HG02943 (cell line): ENCODE measurements around the gene RAMP2.
A peak's percentile ranks its signal among the peaks of the same experiment; 100 is the strongest.
"Not testable (repeated sequence)": the region's sequence is repeated elsewhere in the genome, so short reads cannot be mapped to it uniquely, and the experiment has no call there.

Experiments
- ATAC-seq: cut with Tn5 transposase; IDR thresholded peaks from one replicate; pipeline ENCODE4 v1.9.1; 2021; ENCODE audit warnings: mild to moderate bottlenecking, low read depth, moderate library complexity; ENCODE audit not compliant: unreplicated experiment

RAMP2 gene

DNA sequence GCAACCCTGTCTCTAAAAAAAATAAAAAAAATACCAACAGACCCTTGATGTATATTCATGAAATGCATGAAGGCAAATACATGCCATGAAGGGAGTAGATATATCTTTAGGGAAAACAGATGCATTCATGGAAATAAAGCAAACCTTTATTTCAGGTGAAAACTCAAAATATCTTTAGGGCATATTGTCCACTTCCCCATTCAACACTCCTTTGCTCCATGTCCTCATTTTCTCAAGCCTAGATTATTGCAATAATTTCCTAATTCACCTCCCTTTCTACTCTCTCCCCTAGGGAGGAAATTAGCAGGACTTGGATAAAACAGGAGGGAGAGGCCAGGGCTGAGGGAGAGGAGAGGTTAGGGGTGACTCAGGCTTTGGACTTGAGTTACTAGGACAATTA lies 6.5 kb downstream of the RAMP2 start:
- no peak for ATAC-seq

DNA sequence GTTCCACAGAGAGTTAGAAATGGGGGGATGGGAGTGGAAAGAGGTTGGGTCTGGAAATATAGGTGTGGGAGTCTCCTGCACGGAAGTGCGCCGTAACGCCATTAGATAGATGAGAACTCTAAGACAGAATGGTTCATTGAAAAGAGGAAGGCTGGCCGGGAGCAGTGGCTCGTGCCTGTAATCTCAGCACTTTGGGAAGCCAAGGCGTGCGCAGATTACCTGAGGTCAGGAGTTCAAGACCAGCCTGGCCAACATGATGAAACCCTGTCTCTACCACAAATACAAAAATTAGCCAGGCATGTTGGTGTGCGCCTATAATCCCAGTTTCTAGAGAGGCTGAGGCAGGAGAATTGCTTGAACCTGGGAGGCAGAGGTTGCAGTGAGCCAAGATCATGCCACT lies 7.0 kb downstream of the RAMP2 start:
- not testable (repeated sequence) for ATAC-seq

DNA sequence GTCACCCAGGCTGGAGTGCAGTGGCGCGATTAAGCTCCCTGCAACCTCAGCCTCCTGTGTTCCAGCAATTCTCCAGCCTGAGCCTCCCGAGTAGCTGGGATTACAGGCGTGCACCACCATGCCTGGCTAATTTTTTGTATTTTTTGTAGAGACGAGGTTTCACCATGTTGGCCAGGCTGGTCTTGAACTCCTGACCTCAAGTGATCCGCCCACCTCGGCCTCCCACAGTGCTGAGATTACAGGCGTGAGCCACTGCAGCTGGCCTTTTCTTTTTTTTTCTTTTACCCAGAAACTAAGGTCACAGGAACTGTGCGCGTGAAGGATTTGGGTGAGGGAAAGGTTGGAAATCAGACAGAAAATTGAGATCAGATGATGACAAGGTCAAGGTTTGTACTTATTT lies 8.9 kb downstream of the RAMP2 start:
- not testable (repeated sequence) for ATAC-seq

DNA sequence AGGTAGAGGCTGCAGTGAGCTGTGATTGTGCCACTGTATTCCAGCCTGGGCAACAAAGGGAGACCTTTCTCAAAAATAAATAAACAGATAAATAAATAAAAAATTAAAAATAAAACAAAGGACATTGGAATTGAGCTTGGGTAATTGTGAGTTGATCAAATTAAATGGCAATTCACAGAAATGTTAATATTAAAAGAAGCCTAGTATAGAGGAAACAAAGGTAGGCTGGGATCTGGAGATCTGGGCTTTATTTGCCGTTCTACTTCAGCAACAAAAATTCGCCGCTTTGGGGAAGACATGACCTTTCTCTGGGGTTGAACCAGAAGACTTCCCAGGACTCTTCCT lies 11.9 kb downstream of the RAMP2 start:
- no peak for ATAC-seq

DNA sequence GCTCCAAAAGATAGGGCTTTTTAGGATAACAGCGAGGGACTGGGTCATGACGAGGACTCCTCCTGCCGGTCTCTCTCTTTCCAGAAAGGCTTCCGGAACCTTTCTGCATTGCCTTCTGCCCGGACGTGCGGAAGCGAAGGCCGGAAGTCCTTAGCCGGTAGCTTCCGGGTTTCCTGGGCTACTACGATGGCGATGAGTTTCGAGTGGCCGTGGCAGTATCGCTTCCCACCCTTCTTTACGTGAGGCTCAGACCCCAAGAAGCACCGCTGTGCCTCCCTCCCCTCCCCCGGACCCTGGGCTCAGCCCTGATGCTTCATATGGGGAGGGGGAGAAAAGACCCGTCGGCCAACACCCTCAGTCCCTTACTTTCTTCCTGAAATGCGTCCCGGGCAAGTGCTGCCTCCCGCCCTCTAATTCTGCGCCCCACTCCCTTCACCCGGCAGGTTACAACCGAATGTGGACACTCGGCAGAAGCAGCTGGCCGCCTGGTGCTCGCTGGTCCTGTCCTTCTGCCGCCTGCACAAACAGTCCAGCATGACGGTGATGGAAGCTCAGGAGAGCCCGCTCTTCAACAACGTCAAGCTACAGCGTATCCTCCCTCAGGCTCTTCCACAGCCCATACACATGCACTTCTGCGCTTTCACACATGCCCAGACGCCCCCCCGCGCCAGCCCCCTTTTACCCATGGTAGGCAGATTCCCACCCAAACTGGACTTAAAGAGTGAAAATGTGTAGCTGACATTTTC lies 12.4 kb downstream of the RAMP2 start, which contains the start of gene VPS25:
VPS25 (plus strand) TSS at position 160 of the 746 bp plus-strand sequence; CDS start at position 187, 27 bp downstream.
- peak; percentile 85 for ATAC-seq

DNA sequence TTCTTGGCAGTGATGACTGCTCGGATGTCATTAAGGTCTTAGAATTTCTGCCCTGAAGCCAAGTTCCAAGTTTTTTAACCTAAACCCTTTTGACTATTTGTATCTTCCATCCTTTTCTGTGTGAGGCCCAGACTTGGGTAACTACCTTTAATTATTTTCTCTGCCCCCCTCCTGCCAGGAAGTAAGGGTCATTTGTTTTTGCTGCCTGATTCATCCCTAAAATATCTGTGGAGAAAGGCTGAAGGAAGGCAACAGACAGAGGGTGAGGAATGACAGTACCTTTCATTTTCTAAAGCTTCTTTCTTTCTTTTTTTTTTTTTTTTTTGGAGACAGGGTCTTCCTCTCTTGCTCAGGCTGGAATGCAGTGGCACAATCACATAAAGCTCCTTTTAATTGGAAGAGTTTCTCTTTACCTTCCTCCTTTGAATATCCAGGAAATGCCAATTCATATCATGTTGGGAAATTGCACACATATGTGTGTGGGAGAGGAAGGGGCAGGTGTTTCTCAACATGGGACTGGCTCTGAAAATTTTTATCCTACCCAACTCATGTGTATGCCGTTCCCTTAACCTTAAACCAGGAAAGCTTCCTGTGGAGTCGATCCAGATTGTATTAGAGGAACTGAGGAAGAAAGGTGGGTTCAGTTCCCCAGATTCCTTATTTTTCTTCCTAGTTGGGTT lies 13.2 kb downstream of the RAMP2 start:
- no peak for ATAC-seq

DNA sequence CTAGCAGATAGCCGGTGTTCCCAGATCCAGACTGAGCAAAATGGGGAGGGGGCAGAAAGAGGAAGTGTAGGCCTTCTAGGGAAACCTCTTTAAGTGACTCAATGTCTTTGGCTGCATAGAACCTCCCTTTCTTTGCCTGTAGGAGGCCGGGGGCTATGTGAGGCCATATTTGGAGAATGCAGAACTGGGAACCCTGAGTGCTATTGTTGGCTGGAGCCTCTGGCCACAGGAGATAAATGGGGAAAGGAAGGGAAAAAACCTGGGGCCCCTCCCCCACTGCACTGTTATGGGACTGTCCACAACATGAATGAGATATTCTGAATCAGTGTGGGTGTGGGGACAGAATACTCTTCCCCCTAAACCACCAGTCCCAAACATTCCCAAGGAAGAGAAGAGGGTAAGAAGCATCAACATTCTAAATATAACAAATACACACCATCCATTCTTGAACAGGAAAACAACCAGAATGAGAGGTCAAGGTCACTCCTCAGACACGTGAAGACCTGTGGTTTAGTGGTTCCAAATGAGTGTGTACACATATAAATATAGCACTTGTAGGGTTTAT lies 14.6 kb downstream of the RAMP2 start:
- no peak for ATAC-seq

DNA sequence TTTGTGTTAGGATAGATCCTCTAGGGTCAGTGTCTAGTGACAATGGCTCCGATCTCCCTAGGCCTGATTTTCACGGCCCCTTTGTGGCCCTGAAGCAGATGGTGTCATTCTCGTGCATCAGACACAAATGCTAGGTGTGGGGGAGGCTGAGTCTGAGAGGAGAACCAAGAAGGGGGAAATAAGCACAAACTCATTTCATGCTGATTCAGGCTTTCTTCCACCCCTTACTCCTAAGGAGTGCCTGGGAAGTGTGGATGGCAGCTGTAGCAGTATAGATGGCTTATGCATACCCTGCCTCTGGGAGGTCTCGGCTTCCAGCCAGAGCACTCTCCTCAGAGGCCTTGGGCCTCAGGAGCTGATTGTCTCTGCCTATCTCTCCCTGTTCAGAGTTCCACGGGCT lies 17.5 kb downstream of the RAMP2 start:
- ATAC-seq = no peak

DNA sequence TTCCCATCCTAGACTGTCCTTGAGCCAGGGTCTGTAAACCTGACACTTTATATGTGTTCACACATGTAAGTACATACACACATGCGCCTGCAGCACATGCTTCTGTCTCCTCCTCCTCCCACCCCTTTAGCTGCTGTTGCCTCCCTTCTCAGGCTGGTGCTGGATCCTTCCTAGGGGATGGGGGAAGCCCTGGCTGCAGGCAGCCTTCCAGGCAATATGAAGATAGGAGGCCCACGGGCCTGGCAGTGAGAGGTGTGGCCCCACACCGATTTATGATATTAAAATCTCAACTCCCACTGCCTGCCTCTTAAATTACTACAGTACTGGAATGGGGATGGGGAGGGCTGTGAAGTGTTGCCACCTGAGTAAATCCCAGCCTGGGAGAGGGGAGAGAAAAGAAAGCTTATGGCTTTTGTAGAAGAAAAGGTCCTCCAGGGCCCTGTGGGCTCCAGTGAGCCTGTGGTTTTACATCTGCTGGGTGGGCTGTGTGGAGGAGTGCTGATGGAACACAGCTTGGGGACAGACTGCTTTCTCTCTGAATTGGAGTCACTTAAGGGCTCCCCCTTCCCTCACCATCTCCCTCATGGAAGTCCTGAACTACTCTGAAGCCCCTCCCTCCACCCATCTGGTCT lies 18.4 kb downstream of the RAMP2 start:
- no peak for ATAC-seq

DNA sequence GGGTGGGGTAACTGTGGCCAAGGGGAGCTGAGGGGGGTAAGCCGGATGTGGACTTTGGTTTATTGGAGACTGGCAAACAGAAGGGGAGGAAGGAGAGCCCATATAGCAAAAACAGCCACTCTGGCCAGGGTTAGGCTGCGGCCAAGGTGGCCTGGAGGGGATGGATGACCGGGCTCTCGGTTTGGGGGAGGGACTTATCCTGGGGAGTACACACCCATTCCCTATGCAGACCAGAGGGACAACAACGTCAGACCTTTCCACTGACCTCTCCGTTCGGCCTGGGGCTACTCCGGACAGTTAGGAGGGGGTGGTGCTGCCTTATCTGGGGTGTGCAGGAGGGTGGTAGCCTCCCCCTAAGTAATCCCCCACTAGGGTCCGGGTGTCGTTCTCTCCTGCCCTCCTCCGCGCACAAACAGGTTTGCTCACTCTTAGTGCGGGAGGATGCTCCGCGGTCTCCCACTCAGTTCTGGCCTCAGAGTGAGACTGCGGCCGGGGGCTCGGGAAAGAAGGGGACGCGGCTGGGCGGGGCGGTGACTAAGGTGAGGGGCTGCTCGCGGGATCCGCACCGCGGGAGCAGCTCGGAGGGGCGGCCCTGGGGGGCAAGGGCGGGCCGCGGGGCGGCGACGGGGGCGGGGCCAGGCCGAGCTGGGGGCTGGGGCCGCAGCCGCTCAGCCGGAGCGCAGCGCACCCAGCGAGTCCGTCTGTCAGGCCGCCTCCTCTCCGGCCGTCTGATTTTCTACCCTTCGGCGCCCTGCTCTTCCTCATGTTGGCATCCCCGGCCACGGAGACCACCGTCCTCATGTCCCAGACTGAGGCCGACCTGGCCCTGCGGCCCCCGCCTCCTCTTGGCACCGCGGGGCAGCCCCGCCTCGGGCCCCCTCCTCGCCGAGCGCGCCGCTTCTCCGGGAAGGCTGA lies 19.2 kb downstream of the RAMP2 start, which contains the start of gene WNK4:
WNK4 (plus strand) TSS at position 675 of the 915 bp plus-strand sequence; CDS start at position 764, 89 bp downstream.
- no peak for ATAC-seq

DNA sequence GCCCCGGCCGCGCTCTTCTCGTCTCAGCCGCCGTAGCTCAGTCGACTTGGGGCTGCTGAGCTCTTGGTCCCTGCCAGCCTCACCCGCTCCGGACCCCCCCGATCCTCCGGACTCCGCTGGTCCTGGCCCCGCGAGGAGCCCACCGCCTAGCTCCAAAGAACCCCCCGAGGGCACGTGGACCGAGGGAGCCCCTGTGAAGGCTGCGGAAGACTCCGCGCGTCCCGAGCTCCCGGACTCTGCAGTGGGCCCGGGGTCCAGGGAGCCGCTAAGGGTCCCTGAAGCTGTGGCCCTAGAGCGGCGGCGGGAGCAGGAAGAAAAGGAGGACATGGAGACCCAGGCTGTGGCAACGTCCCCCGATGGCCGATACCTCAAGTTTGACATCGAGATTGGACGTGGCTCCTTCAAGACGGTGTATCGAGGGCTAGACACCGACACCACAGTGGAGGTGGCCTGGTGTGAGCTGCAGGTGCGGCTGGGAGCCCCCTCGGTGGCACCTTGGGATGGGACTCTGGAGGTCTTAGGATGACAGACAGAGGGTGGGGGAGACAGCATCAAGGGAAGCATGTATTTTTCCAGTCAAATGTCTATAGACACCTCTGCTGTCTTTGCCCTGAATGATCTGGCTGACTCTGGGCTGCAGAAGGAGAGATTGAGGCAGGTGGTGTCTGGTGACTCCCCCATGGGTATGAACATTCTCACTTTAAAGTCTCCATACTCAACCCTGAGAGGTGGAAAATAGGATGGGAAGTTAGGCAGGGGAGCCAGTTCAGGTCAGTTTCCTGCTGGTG lies 20.0 kb downstream of the RAMP2 start:
- ATAC-seq = no peak

DNA sequence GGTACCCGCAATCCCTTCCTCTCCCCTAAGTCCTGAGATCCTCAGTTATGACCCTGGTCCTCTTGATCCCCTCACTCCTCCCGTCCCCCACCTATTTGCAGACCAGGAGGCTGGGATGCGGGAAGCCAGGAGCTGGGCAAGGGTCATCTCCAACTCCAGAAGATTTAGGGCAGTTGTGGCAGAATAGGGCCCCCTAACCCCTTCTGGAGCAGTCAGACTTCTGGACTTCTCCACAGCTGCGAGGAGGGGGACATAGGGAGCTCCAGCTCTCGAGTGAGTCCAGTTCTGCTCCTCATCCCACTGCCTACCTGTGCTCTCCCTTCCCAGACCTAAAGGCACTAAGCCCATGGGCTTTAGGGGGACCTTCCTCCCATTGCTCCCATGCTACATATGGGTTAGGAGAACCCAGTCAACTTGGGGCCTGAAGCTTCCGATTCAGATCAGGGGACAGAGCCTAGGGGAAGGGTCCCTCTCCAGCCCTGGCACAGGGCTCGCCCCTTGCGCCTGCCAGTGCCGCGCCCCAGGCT lies 20.7 kb downstream of the RAMP2 start:
- no peak for ATAC-seq

DNA sequence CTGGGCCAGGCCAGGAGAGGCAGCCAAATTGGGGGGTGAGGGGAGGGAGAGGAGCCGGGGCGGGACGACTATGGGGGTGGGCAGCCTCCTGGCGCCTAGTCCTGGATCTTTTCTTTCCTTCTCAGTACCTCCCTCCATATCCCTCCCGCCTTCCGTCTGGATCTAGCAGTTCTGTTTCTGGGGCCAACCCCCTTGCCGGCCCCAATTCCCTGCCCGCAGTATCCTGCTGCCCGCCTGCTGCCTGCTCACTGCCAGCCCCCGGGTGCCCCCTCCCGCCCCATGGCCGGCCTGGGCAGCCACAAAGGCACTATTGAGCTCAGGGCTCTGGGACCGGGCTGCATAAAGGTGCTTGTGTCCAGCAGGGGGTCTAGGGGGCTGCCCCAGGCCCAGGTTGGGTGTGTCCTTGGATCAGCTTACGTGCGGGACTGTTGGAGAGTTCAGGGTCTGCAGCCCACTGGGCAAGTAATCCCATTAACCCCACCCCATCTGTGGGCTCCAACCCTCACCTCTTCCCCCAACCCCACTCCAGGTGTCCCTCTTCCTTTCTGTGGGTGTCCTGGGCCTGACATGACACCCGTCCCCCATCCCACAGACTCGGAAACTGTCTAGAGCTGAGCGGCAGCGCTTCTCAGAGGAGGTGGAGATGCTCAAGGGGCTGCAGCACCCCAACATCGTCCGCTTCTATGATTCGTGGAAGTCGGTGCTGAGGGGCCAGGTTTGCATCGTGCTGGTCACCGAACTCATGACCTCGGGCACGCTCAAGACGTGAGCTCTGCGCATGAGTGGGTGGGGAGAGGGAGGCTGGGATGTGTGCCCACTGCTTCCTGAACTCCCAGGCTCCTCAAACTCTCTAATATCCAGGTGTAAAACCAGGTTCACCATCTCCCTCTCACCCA lies 21.4 kb downstream of the RAMP2 start:
- no peak for ATAC-seq

DNA sequence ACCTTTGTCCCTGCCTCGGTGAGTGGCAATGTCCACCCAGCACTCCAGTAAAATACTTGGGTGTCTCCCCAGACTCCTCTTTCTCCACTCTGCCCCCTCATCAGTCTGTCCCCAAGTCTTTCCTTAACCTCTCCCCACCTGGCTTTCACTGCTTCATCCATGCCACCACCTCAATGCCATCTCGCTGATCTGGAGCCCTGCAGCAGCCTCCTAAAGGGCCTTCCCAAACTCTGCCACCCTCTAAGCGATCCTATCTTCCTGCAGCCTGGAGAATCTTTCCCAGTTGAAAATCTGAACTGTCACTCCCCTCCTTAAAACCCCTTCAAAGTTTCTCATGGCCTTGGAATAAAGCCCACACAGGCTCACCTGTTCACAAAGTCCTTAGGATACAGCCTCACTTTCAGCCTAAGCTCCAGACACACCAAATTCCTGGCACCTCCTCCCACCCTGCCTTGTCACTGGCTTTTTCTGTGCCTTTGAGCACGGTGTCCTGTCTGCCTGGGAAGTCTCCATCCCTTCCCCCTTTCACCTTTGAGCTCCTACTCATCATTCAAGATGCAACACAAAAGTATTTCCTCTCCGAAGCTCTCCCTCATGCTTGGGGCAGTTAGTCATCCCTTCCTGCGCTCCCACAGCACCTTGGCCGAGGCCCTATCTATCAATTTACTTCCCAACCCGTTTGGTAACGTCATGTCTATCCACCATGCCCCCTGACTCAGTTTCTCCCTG lies 22.2 kb downstream of the RAMP2 start:
- ATAC-seq = no peak

DNA sequence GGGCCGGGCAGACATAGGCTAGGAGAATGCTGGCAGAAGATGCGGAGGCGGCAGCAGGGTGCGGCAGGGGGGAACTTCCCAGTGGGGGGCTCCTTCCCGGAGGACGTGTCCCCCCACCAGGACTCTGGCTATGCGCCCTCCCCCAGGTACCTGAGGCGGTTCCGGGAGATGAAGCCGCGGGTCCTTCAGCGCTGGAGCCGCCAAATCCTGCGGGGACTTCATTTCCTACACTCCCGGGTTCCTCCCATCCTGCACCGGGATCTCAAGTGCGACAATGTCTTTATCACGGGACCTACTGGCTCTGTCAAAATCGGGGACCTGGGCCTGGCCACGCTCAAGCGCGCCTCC lies 22.7 kb downstream of the RAMP2 start:
- no peak for ATAC-seq

DNA sequence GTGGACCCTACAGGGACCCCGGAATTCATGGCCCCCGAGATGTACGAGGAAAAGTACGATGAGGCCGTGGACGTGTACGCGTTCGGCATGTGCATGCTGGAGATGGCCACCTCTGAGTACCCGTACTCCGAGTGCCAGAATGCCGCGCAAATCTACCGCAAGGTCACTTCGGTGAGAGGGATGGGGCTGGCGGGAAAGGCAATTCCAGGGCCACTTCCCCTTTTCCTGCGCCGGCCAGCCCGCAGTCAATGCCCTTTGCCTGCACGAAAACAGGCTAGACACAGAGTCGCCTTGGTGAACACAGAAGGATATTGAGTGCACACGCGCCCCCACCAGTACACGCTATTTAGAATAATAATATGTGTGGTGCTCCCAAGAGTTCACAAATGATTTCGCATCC lies 23.4 kb downstream of the RAMP2 start:
- no peak for ATAC-seq

DNA sequence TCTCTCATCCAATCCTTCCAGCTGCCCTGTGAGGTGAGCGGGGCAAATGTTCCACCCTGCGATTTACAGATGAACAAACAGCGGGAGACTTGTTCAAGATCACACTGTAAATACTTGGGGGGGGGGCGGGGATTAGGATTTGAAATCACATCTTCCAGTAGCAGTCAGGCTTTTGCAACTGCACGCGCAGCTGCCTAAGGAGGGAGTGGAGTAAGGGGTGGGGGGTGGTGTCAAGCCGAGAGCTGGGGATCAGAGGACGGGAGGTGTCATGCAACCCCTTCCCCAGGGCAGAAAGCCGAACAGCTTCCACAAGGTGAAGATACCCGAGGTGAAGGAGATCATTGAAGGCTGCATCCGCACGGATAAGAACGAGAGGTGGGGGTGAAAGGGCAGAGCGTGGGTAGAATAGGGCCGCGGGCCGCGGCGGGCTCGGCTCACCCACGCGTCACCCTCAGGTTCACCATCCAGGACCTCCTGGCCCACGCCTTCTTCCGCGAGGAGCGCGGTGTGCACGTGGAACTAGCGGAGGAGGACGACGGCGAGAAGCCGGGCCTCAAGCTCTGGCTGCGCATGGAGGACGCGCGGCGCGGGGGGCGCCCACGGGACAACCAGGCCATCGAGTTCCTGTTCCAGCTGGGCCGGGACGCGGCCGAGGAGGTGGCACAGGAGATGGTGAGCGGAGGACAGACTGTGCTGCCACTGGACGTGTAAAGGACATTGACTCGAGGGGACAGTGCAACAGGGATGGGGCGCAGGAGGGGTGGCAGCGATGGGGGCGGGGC lies 24.0 kb downstream of the RAMP2 start:
- ATAC-seq = no peak
